ENCODE measurements around the gene ICE2.

DNA sequence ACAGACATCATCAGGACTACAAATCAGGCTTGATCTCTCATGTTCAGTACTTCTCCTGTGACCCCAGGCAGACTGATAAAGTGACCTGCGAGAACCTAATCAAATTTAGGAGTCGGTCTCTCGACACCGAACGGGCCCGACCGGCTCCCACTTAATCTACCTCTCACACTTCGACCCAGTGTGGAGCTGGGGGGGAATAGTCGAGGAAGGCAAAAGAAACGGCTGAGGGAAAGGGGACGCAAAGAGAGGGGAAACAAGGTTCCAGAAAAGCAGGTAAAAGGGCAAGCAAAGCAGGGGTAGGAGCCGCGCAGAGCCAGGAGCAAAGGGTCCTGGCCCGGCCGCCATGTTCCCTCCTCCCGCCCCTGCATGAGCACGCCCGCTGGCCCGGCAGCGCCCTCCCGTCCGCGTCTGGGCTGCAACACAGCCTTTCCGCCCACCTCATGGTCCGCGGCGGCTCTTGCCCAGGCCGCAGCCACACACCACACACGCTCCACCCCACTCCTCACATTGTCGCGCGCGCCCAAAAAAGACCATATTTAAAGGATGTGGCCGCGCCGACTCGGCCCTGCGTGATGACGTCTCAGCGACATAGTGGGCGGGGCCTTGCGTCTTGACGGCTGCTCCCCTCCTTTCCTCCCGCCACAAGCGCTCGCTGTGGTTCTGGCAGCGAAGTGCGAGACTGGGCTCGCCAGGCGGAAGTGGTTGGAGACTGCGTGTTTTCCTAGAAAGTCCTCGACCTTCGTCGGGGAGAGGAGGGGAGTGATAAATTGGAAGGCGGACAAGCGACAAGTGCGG lies at the start of gene ICE2:
- TF ChIP-seq ARNTL (CRISPR knock-in tag; IDR thresholded peaks at IDR 0.05; ENCODE audit: borderline replicate concordance, low read depth), result no peak
- no peak for TF ChIP-seq ZFP30 (CRISPR knock-in tag; IDR thresholded peaks at IDR 0.05)
- TF ChIP-seq, protein P1, sequence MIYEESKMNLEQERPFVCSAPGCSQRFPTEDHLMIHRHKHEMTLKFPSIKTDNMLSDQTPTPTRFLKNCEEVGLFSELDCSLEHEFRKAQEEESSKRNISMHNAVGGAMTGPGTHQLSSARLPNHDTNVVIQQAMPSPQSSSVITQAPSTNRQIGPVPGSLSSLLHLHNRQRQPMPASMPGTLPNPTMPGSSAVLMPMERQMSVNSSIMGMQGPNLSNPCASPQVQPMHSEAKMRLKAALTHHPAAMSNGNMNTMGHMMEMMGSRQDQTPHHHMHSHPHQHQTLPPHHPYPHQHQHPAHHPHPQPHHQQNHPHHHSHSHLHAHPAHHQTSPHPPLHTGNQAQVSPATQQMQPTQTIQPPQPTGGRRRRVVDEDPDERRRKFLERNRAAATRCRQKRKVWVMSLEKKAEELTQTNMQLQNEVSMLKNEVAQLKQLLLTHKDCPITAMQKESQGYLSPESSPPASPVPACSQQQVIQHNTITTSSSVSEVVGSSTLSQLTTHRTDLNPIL (CRISPR knock-in tag; IDR thresholded peaks at IDR 0.05; ENCODE audit: low read depth), result no peak
- no peak for TF ChIP-seq ZNF70 (CRISPR knock-in tag; IDR thresholded peaks at IDR 0.05)
- no peak for TF ChIP-seq ZFP3 (CRISPR knock-in tag; IDR thresholded peaks at IDR 0.05)
